CD14-positive monocyte (primary cell): ENCODE measurements around the gene EIF3CL. TPM values are rescaled to one million over a fixed set of nuclear protein-coding genes. Genes with fewer than 3 reads are reported as not detected.
"Not testable (repeated sequence)": the region's sequence is repeated elsewhere in the genome, so short reads cannot be mapped to it uniquely, and the experiment has no call there.

Source experiments
- DNase-seq, 3 donors: peaks; one replicate each; pipeline ENCODE4 v3.0.0-alpha.2; 2011 to 2022
- H2AFZ ChIP-seq: 2 replicates; pipeline ENCODE4 v1.6.0; 2012; ENCODE audit warnings: mild to moderate bottlenecking, low read depth, low read length, inconsistent platforms; ENCODE audit not compliant: insufficient read depth, poor library complexity, severe bottlenecking
- H3K27ac ChIP-seq, 2 donors: 1 replicate in 1 of 2; 2 replicates in 1 of 2; pipeline ENCODE4 v1.5.1; 2012 to 2013; ENCODE audit warnings: low read length in 2 of 2, control low read depth in 1 of 2, inconsistent platforms in 1 of 2, low read depth in 1 of 2, mild to moderate bottlenecking in 1 of 2
- H3K27me3 ChIP-seq, 2 donors: one replicate each; pipeline versions ENCODE4 v1.6.0 to v1.6.1; 2011 to 2013; ENCODE audit warnings: low read length in 2 of 2; ENCODE audit not compliant: control insufficient read depth in 2 of 2, insufficient read depth in 2 of 2
- H3K36me3 ChIP-seq, 2 donors: replicated peaks in 1 of 2; 1 replicate in 1 of 2; 2 replicates in 1 of 2; pipeline versions ENCODE4 v1.5.1 to v1.6.1; 2012 to 2013; ENCODE audit warnings: low read length in 2 of 2, control low read depth in 1 of 2, inconsistent platforms in 1 of 2, mild to moderate bottlenecking in 1 of 2; ENCODE audit not compliant: insufficient read depth in 2 of 2, control insufficient read depth in 1 of 2
- H3K4me1 ChIP-seq, 2 donors: 1 replicate in 1 of 2; 2 replicates in 1 of 2; pipeline versions ENCODE4 v1.5.1 to v1.6.1; 2012 to 2013; ENCODE audit warnings: low read length in 2 of 2, control low read depth in 1 of 2, inconsistent platforms in 1 of 2, mild to moderate bottlenecking in 1 of 2, moderate library complexity in 1 of 2; ENCODE audit not compliant: insufficient read depth in 2 of 2, control insufficient read depth in 1 of 2
- H3K4me2 ChIP-seq: replicated peaks from 2 replicates; pipeline ENCODE3; 2012; ENCODE audit warnings: low read length, moderate library complexity, mild to moderate bottlenecking; ENCODE audit not compliant: poor library complexity, severe bottlenecking; ENCODE audit errors: extremely low read depth
- H3K4me3 ChIP-seq, 3 experiments: fragments of 200-600 bp in 1 of 3; sonication (generic) in 1 of 3; replicated peaks in 1 of 3; 1 replicate in 2 of 3; 2 replicates in 1 of 3; pipeline ENCODE4 v1.5.1; 2011 to 2013; ENCODE audit warnings: low read length in 3 of 3, mild to moderate bottlenecking in 3 of 3, control low read depth in 2 of 3, low read depth in 2 of 3, inconsistent platforms in 1 of 3, moderate library complexity in 1 of 3
- H3K79me2 ChIP-seq: 2 replicates; pipeline ENCODE4 v1.6.0; 2012; ENCODE audit warnings: mild to moderate bottlenecking, control low read depth, inconsistent platforms, low read length, moderate library complexity; ENCODE audit not compliant: insufficient read depth
- H3K9ac ChIP-seq: 2 replicates; pipeline ENCODE4 v1.6.0; 2017; ENCODE audit warnings: low read length, mild to moderate bottlenecking; ENCODE audit not compliant: insufficient read depth, poor library complexity, severe bottlenecking
- H3K9me3 ChIP-seq, 2 donors: replicated peaks in 1 of 2; 1 replicate in 1 of 2; 2 replicates in 1 of 2; pipeline versions ENCODE4 v1.5.1 to v1.6.1; 2012 to 2013; ENCODE audit warnings: low read length in 2 of 2, control low read depth in 1 of 2; ENCODE audit not compliant: control insufficient read depth in 1 of 2, insufficient read depth in 1 of 2
- H4K20me1 ChIP-seq: 2 replicates; pipeline ENCODE4 v1.6.0; 2012; ENCODE audit warnings: mild to moderate bottlenecking, low read length, control low read depth, moderate library complexity; ENCODE audit not compliant: insufficient read depth
- H3K27ac Mint-ChIP-seq, 7 donors: one replicate each; pipeline ENCODE4 v1.8.0; 2020; ENCODE audit warnings: mild to moderate bottlenecking in 7 of 7, mixed read lengths in 7 of 7, moderate library complexity in 6 of 7, inconsistent platforms in 2 of 7
- H3K27me3 Mint-ChIP-seq, 3 donors: one replicate each; pipeline ENCODE4 v1.8.0; 2021 to 2022; ENCODE audit warnings: low read depth in 3 of 3, mild to moderate bottlenecking in 3 of 3, mixed read lengths in 3 of 3, moderate library complexity in 3 of 3, inconsistent platforms in 1 of 3
- H3K36me3 Mint-ChIP-seq, 2 donors: one replicate each; pipeline ENCODE4 v1.8.0; 2020; ENCODE audit warnings: mixed read lengths in 2 of 2, inconsistent platforms in 1 of 2, mild to moderate bottlenecking in 1 of 2
- H3K4me1 Mint-ChIP-seq: one replicate; pipeline ENCODE4 v1.8.0; 2020; ENCODE audit warnings: mild to moderate bottlenecking, mixed read lengths
- H3K4me3 Mint-ChIP-seq, 2 donors: one replicate each; pipeline ENCODE4 v1.8.0; 2020; ENCODE audit warnings: mild to moderate bottlenecking in 2 of 2, mixed read lengths in 2 of 2, moderate library complexity in 1 of 2
- H3K9me3 Mint-ChIP-seq, 7 donors: one replicate each; pipeline ENCODE4 v1.8.0; 2020 to 2022; ENCODE audit warnings: mixed read lengths in 7 of 7, mild to moderate bottlenecking in 6 of 7, moderate library complexity in 6 of 7, inconsistent platforms in 2 of 7
- WGBS: methylation state at CpG from one replicate; pipeline ENCODE4 v1.1.5; 2013; ENCODE audit warnings: missing lambda C conversion rate; ENCODE audit not compliant: insufficient coverage; 5-methylcytosine and 5-hydroxymethylcytosine counted together
- intact Hi-C, 2 donors: fragments of 100-400 bp; cut with micrococcal nuclease; formaldehyde crosslinking; loops; one replicate each; pipeline versions ENCODE4 v1.15.0 to v1.15.1; 2023
- polyA plus RNA-seq, 3 donors: library from polyadenylated mRNA; depleted of rRNA in 1 of 3; unstranded in 2 of 3; stranded (reverse) in 1 of 3; fragments of 300-500 nt in 2 of 3; fragments of >200 nt in 1 of 3; fragmentation: Illumina TruSeq in 2 of 3; gene quantifications; 1 replicate in 2 of 3; 2 replicates in 1 of 3; pipeline ENCODE4 v1.2.3, GENCODE V29; 2012 to 2021

Gene EIF3CL
- polyA plus RNA-seq, 3 donors: 15.2 to 48.8 (median 33.9) TPM

DNA sequence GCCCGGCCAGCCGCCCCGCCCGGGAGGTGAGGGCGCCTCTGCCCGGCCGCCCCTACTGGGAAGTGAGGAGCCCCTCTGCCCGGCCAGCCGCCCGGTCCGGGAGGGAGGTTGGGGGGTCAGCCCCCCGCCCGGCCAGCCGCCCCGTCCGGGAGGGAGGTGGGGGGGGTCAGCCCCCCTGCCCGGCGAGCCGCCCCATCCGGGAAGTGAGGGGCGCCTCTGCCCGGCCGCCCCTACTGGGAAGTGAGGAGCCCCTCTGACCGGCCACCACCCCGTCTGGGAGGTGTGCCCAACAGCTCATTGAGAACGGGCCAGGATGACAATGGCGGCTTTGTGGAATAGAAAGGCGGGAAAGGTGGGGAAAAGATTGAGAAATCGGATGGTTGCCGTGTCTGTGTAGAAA lies 13.4 kb upstream of the EIF3CL start:
- H3K9me3 ChIP-seq, H3K27ac Mint-ChIP-seq, H3K4me1 Mint-ChIP-seq, H3K36me3 ChIP-seq, DNase-seq, H3K4me1 ChIP-seq, H3K27me3 Mint-ChIP-seq, H3K4me2 ChIP-seq, H3K36me3 Mint-ChIP-seq, H3K27ac ChIP-seq, H3K9me3 Mint-ChIP-seq, H3K27me3 ChIP-seq, H3K79me2 ChIP-seq, H2AFZ ChIP-seq, H3K9ac ChIP-seq, H3K4me3 ChIP-seq, intact Hi-C loops, H3K4me3 Mint-ChIP-seq, H4K20me1 ChIP-seq: not testable (repeated sequence)
- no CpG with 5 or more reads among the region's 30 CpGs for WGBS

DNA sequence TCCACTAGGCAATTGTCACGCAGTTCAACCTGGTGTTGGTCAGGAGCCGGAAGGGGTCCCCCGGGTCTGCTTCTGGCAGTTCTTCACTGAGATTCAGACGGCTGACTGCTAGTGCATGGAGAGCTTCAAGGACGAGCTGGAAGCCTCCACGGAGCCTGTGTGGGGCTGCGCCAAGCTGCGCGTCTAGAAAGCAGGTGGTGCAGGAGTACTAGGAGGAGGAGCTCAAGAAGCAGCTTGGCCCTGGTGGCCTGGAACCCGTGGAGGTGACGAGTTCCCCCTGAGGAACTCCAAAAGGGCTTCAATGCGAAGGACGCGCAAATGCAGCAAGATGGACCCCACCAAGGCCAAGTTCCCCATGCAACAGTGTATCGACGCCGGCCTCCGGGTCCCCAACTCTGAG lies 10.9 kb upstream of the EIF3CL start:
- H3K9me3 Mint-ChIP-seq, H3K4me1 ChIP-seq, H3K9ac ChIP-seq, H3K36me3 ChIP-seq, H3K27me3 Mint-ChIP-seq, DNase-seq, H3K27me3 ChIP-seq, H2AFZ ChIP-seq, H3K9me3 ChIP-seq, H3K4me2 ChIP-seq, H3K27ac Mint-ChIP-seq, H3K27ac ChIP-seq, H4K20me1 ChIP-seq, H3K79me2 ChIP-seq, H3K36me3 Mint-ChIP-seq, intact Hi-C loops, H3K4me3 Mint-ChIP-seq, H3K4me1 Mint-ChIP-seq, H3K4me3 ChIP-seq: not testable (repeated sequence)
- no CpG with 5 or more reads among the region's 18 CpGs for WGBS

DNA sequence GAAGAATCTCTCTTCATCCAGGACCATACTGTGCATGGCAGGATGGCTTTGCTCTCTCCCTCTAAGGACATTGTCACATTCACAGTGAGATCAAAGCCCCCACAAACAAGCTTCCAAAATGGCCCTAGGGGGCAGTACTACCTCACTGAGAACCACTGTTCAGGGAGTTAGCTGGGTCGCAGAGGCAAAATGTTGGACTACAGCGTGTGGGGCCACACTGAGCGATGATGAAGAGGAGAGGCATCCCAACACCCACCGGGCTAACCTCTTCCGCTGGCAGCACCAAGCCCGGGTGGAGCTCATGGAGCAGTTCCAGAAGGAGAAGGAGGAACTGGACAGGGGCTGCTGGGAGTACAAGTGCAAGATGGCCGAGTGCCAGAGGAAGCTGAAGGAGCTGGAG lies 9.9 kb upstream of the EIF3CL start:
- H3K27ac ChIP-seq, H3K36me3 Mint-ChIP-seq, H3K4me3 Mint-ChIP-seq, H3K9me3 ChIP-seq, H3K9me3 Mint-ChIP-seq, H3K27me3 Mint-ChIP-seq, intact Hi-C loops, H3K27ac Mint-ChIP-seq, H3K27me3 ChIP-seq, H2AFZ ChIP-seq, H3K4me2 ChIP-seq, H3K36me3 ChIP-seq, H3K4me3 ChIP-seq, H3K9ac ChIP-seq, H3K4me1 ChIP-seq, DNase-seq, H3K4me1 Mint-ChIP-seq, H3K79me2 ChIP-seq, H4K20me1 ChIP-seq: not testable (repeated sequence)
- WGBS: no CpG with 5 or more reads among the region's 7 CpGs

DNA sequence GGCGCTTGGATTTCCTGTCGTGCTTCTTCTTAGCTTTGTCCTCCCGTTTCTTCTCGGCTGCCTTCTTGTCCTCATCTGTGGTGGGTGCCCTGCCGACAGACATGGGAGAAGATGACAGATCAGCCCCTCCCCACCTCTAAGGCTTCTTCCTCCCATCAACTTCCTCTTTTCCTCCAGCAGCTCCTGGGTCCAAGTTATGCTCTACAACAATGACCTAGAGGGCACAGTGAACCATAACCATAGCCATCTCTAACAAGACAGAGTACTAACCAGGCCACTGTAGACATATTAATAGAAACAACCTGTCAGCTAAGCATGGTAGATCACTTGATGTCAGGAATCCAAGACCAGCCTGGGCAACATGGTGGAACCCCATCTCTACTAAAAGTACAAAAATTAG lies 11.6 kb downstream of the EIF3CL start:
- H3K4me3 Mint-ChIP-seq, H3K27ac Mint-ChIP-seq, H3K9me3 Mint-ChIP-seq, H2AFZ ChIP-seq, H3K27ac ChIP-seq, H3K79me2 ChIP-seq, H3K4me1 Mint-ChIP-seq, H3K27me3 ChIP-seq, H3K4me1 ChIP-seq, H3K9me3 ChIP-seq, H3K36me3 ChIP-seq, H3K4me3 ChIP-seq, H3K36me3 Mint-ChIP-seq, H3K27me3 Mint-ChIP-seq, intact Hi-C loops, DNase-seq, H4K20me1 ChIP-seq, H3K4me2 ChIP-seq, H3K9ac ChIP-seq: not testable (repeated sequence)
- no CpG with 5 or more reads among the region's 5 CpGs for WGBS
